Panc1 (cell line): Measurements from ENCODE around the gene UVSSA. TPM values are rescaled to one million over a fixed set of nuclear protein-coding genes. Genes with fewer than 3 reads are reported as not detected.

Source experiments
- ATAC-seq: fragments of 200-7000 bp; cut with Tn5 transposase; 2 replicates; pipeline ENCODE4 v1.9.1; 2020; ENCODE audit warnings: mild to moderate bottlenecking, moderate library complexity
- BruUV-seq: library from RNA; stranded (reverse); fragments of 400-500 nt; replicated peaks from 2 replicates; lab custom pipeline; 2021; lab: Mats Ljungman, UMichigan
- CTCF ChIA-PET: fragments of 300-600 bp; sonication (Branson Sonifier 250); formaldehyde crosslinking; loops from one replicate; lab custom pipeline; 2022; ENCODE audit warnings: antibody characterized with exemption; lab: Charles Lee
- POLR2A ChIA-PET: fragments of 300-600 bp; sonication (Branson Sonifier 250); formaldehyde crosslinking; loops from one replicate; lab custom pipeline; 2022; ENCODE audit warnings: antibody characterized with exemption; lab: Charles Lee
- DNase-seq: peaks from one replicate; pipeline ENCODE4 v3.0.0-alpha.2; 2010; ENCODE audit warnings: low read depth, low spot score
- H3K27ac ChIP-seq: 2 replicates; pipeline ENCODE4 v1.5.1; 2011; ENCODE audit warnings: mild to moderate bottlenecking, low read length, inconsistent platforms
- H3K27me3 ChIP-seq: fragments of 200-500 bp; sonication (Bioruptor generic); 2 replicates; pipeline ENCODE4 v1.6.0; 2014; ENCODE audit warnings: low read length, inconsistent platforms; ENCODE audit not compliant: control insufficient read depth, insufficient read depth
- H3K36me3 ChIP-seq: fragments of 200-500 bp; sonication (Bioruptor generic); 2 replicates; pipeline ENCODE4 v1.5.1; 2014; ENCODE audit warnings: inconsistent platforms, mild to moderate bottlenecking, low read length, moderate library complexity; ENCODE audit not compliant: control insufficient read depth, insufficient read depth
- H3K4me1 ChIP-seq: 2 replicates; pipeline ENCODE4 v1.5.1; 2011; ENCODE audit warnings: inconsistent platforms, mild to moderate bottlenecking, low read length, moderate library complexity; ENCODE audit not compliant: control insufficient read depth, insufficient read depth
- H3K4me3 ChIP-seq, 2 experiments: 2 replicates each; pipeline ENCODE4 v1.5.1; 2011 to 2012; ENCODE audit warnings: low read depth in 2 of 2, low read length in 2 of 2, mild to moderate bottlenecking in 2 of 2, inconsistent platforms in 1 of 2, moderate library complexity in 1 of 2
- H3K9me3 ChIP-seq: fragments of 200-500 bp; sonication (Bioruptor generic); 2 replicates; pipeline ENCODE4 v1.5.1; 2014; ENCODE audit warnings: low read depth, mild to moderate bottlenecking, inconsistent platforms, low read length, moderate library complexity; ENCODE audit not compliant: control insufficient read depth, insufficient read depth
- CTCF ChIP-seq: fragments of 450-650 bp; IDR thresholded peaks from 2 replicates; pipeline ENCODE4 v1.5.1; 2017; ENCODE audit warnings: mild to moderate bottlenecking
- POLR2AphosphoS5 ChIP-seq: IDR thresholded peaks from 2 replicates; pipeline ENCODE4 v1.6.1; 2012; ENCODE audit warnings: mild to moderate bottlenecking, low read depth, low read length, moderate library complexity
- REST ChIP-seq, 2 experiments: IDR thresholded peaks; 2 replicates each; pipeline ENCODE4 v1.6.1; 2011 to 2012; ENCODE audit warnings: low read depth in 2 of 2, control low read depth in 1 of 2, low read length in 1 of 2, mild to moderate bottlenecking in 1 of 2, moderate library complexity in 1 of 2; ENCODE audit not compliant: insufficient read depth in 1 of 2
- SIN3A ChIP-seq: IDR thresholded peaks from 2 replicates; pipeline ENCODE4 v1.6.1; 2012; ENCODE audit warnings: low read depth, mild to moderate bottlenecking, low read length, moderate library complexity, borderline replicate concordance; ENCODE audit not compliant: insufficient read depth
- TCF7L2 ChIP-seq: IDR thresholded peaks from 2 replicates; pipeline ENCODE4 v1.6.1; 2011; ENCODE audit warnings: mild to moderate bottlenecking, low read depth, low read length, inconsistent platforms
- in situ Hi-C: cut with HindIII; loops from 2 replicates; pipeline ENCODE4 v1.10.0; 2016; ENCODE audit warnings: low sequenced_read_pairs, low pct_unique_long_range_greater_than_20kb
- intact Hi-C: fragments of 100-400 bp; cut with micrococcal nuclease; formaldehyde crosslinking; loops from one replicate; pipeline ENCODE4 v1.10.0; 2022; ENCODE audit not compliant: unreplicated experiment
- total RNA-seq: library from RNA; stranded (reverse); gene quantifications from one replicate; pipeline ENCODE4 v1.2.1, GENCODE V29; 2021; ENCODE audit not compliant: unreplicated experiment

The UVSSA gene
- total RNA-seq, 1 experiment from 2014 or later: 23.4 TPM

GRCh38 chr4:1364748-1365147 lies 17.7 kb downstream of the UVSSA start:
- Histone ChIP-seq H3K9me3 (no peaks in the 10 kb centered on the region), H3K4me1 (no peaks in the 10 kb centered on the region), H3K36me3 (no peaks in the 10 kb centered on the region), H3K27ac (no peak overlapping the region), H3K27me3 (no peaks in the 10 kb centered on the region), H3K4me3 (no peak overlapping the region)
- no peak for ATAC-seq
- no peak for DNase-seq
- POLR2A ChIA-PET: no interaction called here
- in situ Hi-C loops (no loop called here), intact Hi-C loops (no loop called here)
- CTCF ChIA-PET: no interaction called here
- TF ChIP-seq REST (IDR thresholded peaks at IDR 0.05; ENCODE audit: insufficient read depth in 1 of 2, low read depth in 2 of 2, low read length in 1 of 2) (no peak), TCF7L2 (no peak), POLR2AphosphoS5 (no peak), CTCF (no peak), SIN3A (no peak)
- no TSS peak for BruUV-seq

GRCh38 chr4:1365271-1366178 lies 18.5 kb downstream of the UVSSA start:
- TF ChIP-seq TCF7L2: no peak
- no peak for TF ChIP-seq SIN3A
- no peak for TF ChIP-seq POLR2AphosphoS5
- TF ChIP-seq REST (IDR thresholded peaks at IDR 0.05; ENCODE audit: insufficient read depth in 1 of 2, low read depth in 2 of 2, low read length in 1 of 2): no peak
- TF ChIP-seq CTCF: no peak; the same call in 1 of the 2 replicates
- no peak for DNase-seq
- Histone ChIP-seq H3K27me3 (no peaks in the 10 kb centered on the region), H3K27ac (no peak overlapping the region), H3K4me1 (no peaks in the 10 kb centered on the region), H3K9me3 (no peaks in the 10 kb centered on the region), H3K4me3 (no peak overlapping the region), H3K36me3 (no peaks in the 10 kb centered on the region)
- no TSS peak for BruUV-seq
- CTCF ChIA-PET: no interaction called here
- POLR2A ChIA-PET: no interaction called here
- intact Hi-C loops (no loop called here), in situ Hi-C loops (no loop called here)
- ATAC-seq: no peak
